Heart right ventricle (tissue), 16 donors: ENCODE data around the gene PPP1R3F. TPM values are rescaled to one million over a fixed set of nuclear protein-coding genes. Genes with fewer than 3 reads are reported as not detected.

ENCODE experiments used
- ATAC-seq, 8 donors: fragments of 200-7000 bp; cut with Tn5 transposase; one replicate each; pipeline ENCODE4 v1.9.1; 2020; ENCODE audit warnings: mild to moderate bottlenecking in 8 of 8, moderate library complexity in 8 of 8, moderate number of reproducible peaks in 1 of 8
- DNase-seq, 2 donors: peaks; one replicate each; pipeline ENCODE4 v3.0.0-alpha.2; 2020
- H3K27ac ChIP-seq, 10 donors: fragments of 200-600 bp; sonication (generic) in 2 of 10; one replicate each; pipeline versions ENCODE4 v1.5.0 to v1.8.0; 2020 to 2022; ENCODE audit warnings: mild to moderate bottlenecking in 3 of 10
- H3K27me3 ChIP-seq, 7 donors: fragments of 200-600 bp; one replicate each; pipeline ENCODE4 v1.8.0; 2021 to 2022; ENCODE audit warnings: mild to moderate bottlenecking in 2 of 7
- H3K36me3 ChIP-seq, 9 donors: fragments of 200-600 bp; sonication (generic) in 1 of 9; one replicate each; pipeline versions ENCODE4 v1.5.0 to v1.8.0; 2020 to 2022; ENCODE audit warnings: mild to moderate bottlenecking in 2 of 9
- H3K4me1 ChIP-seq, 9 donors: fragments of 200-600 bp; sonication (generic) in 1 of 9; one replicate each; pipeline versions ENCODE4 v1.5.0 to v1.8.0; 2020 to 2022; ENCODE audit warnings: mild to moderate bottlenecking in 4 of 9
- H3K4me3 ChIP-seq, 10 donors: fragments of 200-600 bp; sonication (generic) in 2 of 10; one replicate each; pipeline versions ENCODE4 v1.5.0 to v1.8.0; 2020 to 2022; ENCODE audit warnings: mild to moderate bottlenecking in 7 of 10, moderate library complexity in 2 of 10
- H3K9me3 ChIP-seq, 11 donors: fragments of 200-600 bp in 10 of 11; sonication (generic) in 2 of 11; one replicate each; pipeline versions ENCODE4 v1.5.0 to v1.8.0; 2013 to 2022; ENCODE audit warnings: mild to moderate bottlenecking in 2 of 11, control low read depth in 1 of 11, moderate library complexity in 1 of 11
- CTCF ChIP-seq, 9 donors: fragments of 200-600 bp; sonication (generic) in 2 of 9; IDR thresholded peaks; one replicate each; pipeline versions ENCODE4 v1.5.0 to v1.8.0; 2021 to 2022; ENCODE audit warnings: antibody characterized with exemption in 9 of 9, mild to moderate bottlenecking in 5 of 9, moderate library complexity in 1 of 9
- WGBS, 2 donors: extraction: QIAGEN DNeasy Blood & Tissue Kit; methylation state at CpG; one replicate each; pipeline ENCODE4 v1.1.7; 2013; ENCODE audit warnings: inconsistent platforms in 1 of 2; 5-methylcytosine and 5-hydroxymethylcytosine counted together
- intact Hi-C, 10 donors: fragments of 100-400 bp; cut with DNase I; formaldehyde crosslinking; loops; one replicate each; pipeline versions ENCODE4 v1.11.1 to v1.14.2; 2022
- polyA plus RNA-seq, 2 donors: library from polyadenylated mRNA; stranded (reverse); fragments of 200-250 nt; gene quantifications; one replicate each; pipeline ENCODE4 v1.2.3, GENCODE V29; 2013
- total RNA-seq, 10 donors: library from RNA; stranded (reverse); fragmentation: NEBNext Ultra II Directional in 3 of 10; extraction: Animal tissue kit (Norgen Biotek cat#: 25700) in 3 of 10; gene quantifications; one replicate each; pipeline versions ENCODE4 v1.2.1 to v1.2.4, GENCODE V29; 2021 to 2023
- donor health status: Arrhythmogenic right ventricular cardiomyopathy.
- donor health status: ischemic (EF 13 %, LVEDD 7.1; RV severe dilation, severe dysfunction).
- donor health status: healthy with polysubstance abuse.
- donor health status: DM: no; HTN: yes; CAD: no.
- donor health status: DM: no; HTN: no; CAD: no.
- donor health status: ischemic (EF 25% LVEDD 6.9; RV normal size, moderate dysfunction).
- donor health status: ischemic (EF 25% LVEDD 5.7; RV mildly dilated, moderate dysfunction).
- donor health status: healthy.
- donor health status: DM: yes; HTN: yes; CAD: no.
- donor health status: Ischemic cardiomyopathy.
- donor health status: ischemic (EF 35%, LVEDD 5.7; RV mildly dilated, moderate dysfunction).
- donor health status: nonischemic (EF 11% LVEDD 7.7; RV severe dilation, severe dysfunction).
- donor health status: DM: yes; HTN: yes; CAD: no.
- donor health status: PGD.
- donor health status: ischemic (EF 29% LVEDD 5.4; RV normal size, mild dysfunction).
- donor health status: nonischemic (EF 23%, LVEDD 6.1; RV moderate dilation, normal function).

Gene PPP1R3F
- total and polyA plus RNA-seq, 12 donors: 10.8 to 26.0 (median 19.8) TPM

- intact Hi-C loops: loop anchor here in 2 of 10 donors (10.0 kb wide), 1 partner anchor 83 kb away; no protein-coding TSS in a partner anchor
- peak overlapping the region in 3 of 10 donors; percentile 9 to 31 (median 20) for H3K27ac ChIP-seq
- no peaks in the 10 kb centered on the region for H3K9me3 ChIP-seq
- peaks cover 0 to 4% (median 0%) of the 10 kb centered on the region in 7 donors for H3K27me3 ChIP-seq
- TF ChIP-seq CTCF (IDR thresholded peaks at IDR 0.05): no peak
- DNase-seq: no peak
- WGBS, 2 donors: 72 to 73% methylated on average over 3 of the region's 3 CpGs
- H3K4me1 ChIP-seq: peaks cover 0 to 24% (median 9%) of the 10 kb centered on the region in 9 donors
- H3K36me3 ChIP-seq: no peaks in the 10 kb centered on the region
- ATAC-seq: no peak
- no peak overlapping the region for H3K4me3 ChIP-seq
Measured at GRCh38 chrX:49277535-49277830, 7.9 kb downstream of the PPP1R3F start.

GRCh38 chrX:49278081-49278480 is 8.5 kb downstream of the PPP1R3F start:
- no peak overlapping the region for H3K4me3 ChIP-seq
- intact Hi-C loops: loop anchor here in 2 of 10 donors (10.0 kb wide), 1 partner anchor 83 kb away; no protein-coding TSS in a partner anchor
- no peaks in the 10 kb centered on the region for H3K9me3 ChIP-seq
- 93 to 98% methylated on average over 3 of the region's 3 CpGs for WGBS, 2 donors
- H3K27ac ChIP-seq: no peak overlapping the region
- H3K36me3 ChIP-seq: no peaks in the 10 kb centered on the region
- peaks cover 0 to under 1% (median 0%) of the 10 kb centered on the region in 7 donors for H3K27me3 ChIP-seq
- no peak for TF ChIP-seq CTCF (IDR thresholded peaks at IDR 0.05)
- DNase-seq (no peak), ATAC-seq (no peak)
- H3K4me1 ChIP-seq: peaks cover 0 to 20% (median 9%) of the 10 kb centered on the region in 9 donors

- Histone ChIP-seq H3K9me3 (no peaks in the 10 kb centered on the region), H3K4me1 (peaks cover 0 to 8% (median 0%) of the 10 kb centered on the region in 9 donors), H3K27ac (no peak overlapping the region), H3K27me3 (peaks cover 0 to 14% (median 0%) of the 10 kb centered on the region in 7 donors), H3K36me3 (no peaks in the 10 kb centered on the region), H3K4me3 (no peak overlapping the region)
- WGBS, 2 donors: 25 to 37% methylated on average over 11 of the region's 11 CpGs
- ATAC-seq: peak; percentile 55 to 81 (median 69)
- DNase-seq: no peak
- intact Hi-C loops: no loop called here
- peak in 7 of 9 donors; percentile 10 to 44 (median 21) for TF ChIP-seq CTCF (IDR thresholded peaks at IDR 0.05)
Measured at GRCh38 chrX:49282647-49283011, 13.0 kb downstream of the PPP1R3F start.

- intact Hi-C loops: no loop called here
- 96 to 100% methylated on average over 3 of the region's 3 CpGs for WGBS, 2 donors
Measured at GRCh38 chrX:49284212-49284611, 14.6 kb downstream of the PPP1R3F start.

More at GRCh38 chrX:49284212-49284611, 14.6 kb downstream of the PPP1R3F start:
- ATAC-seq: no peak
- H3K9me3 ChIP-seq: no peaks in the 10 kb centered on the region
- H3K27me3 ChIP-seq: peaks cover 0 to 14% (median 0%) of the 10 kb centered on the region in 7 donors
- H3K27ac ChIP-seq: no peak overlapping the region
- DNase-seq: no peak
- peaks cover 0 to 8% (median 0%) of the 10 kb centered on the region in 9 donors for H3K4me1 ChIP-seq
- H3K36me3 ChIP-seq: no peaks in the 10 kb centered on the region
- H3K4me3 ChIP-seq: no peak overlapping the region
- TF ChIP-seq CTCF (IDR thresholded peaks at IDR 0.05): no peak
